Measurements from ENCODE around the gene NFIC. TPM values are rescaled to one million over a fixed set of nuclear protein-coding genes. Genes with fewer than 3 reads are reported as not detected.
"Not testable (repeated sequence)": the region's sequence is repeated elsewhere in the genome, so short reads cannot be mapped to it uniquely, and the experiment has no call there.

The NFIC gene
- polyA plus RNA-seq, 1 experiment: 5.0 TPM

GRCh38 chr19:3325451-3325850 lies 40.9 kb upstream of the NFIC start:
- H3K4me3 ChIP-seq (ENCODE audit: low read depth, low read length): no peak overlapping the region
- no peaks in the 10 kb centered on the region for H3K36me3 ChIP-seq (ENCODE audit: control insufficient read depth, insufficient read depth, low read length)
- peaks cover 6% of the 10 kb centered on the region; the same call in 1 of the 2 replicates for H3K27me3 ChIP-seq (ENCODE audit: control insufficient read depth, insufficient read depth, low read length)
- no peak for TF ChIP-seq CTCF (IDR thresholded peaks at IDR 0.05; ENCODE audit: insufficient read depth, low read depth, low read length)
- CTCF ChIA-PET: interaction anchor here (0.8 to 4.7 kb wide), 7 partner anchors 20 to 159 kb away, joined by 3 to 62 read pairs (median 6); partner anchors contain the start of gene SMIM44
- POLR2A ChIA-PET: no interaction called here
- no peak for DNase-seq (ENCODE audit: low read depth)

GRCh38 chr19:3328743-3329142 lies 37.6 kb upstream of the NFIC start:
- CTCF ChIA-PET: interaction anchor here (4.0 to 4.7 kb wide), 3 partner anchors 101 to 156 kb away, joined by 41 to 62 read pairs (median 43); partner anchors contain the start of gene SMIM44
- H3K27me3 ChIP-seq (ENCODE audit: control insufficient read depth, insufficient read depth, low read length): no peaks in the 10 kb centered on the region
- no peak for TF ChIP-seq CTCF (IDR thresholded peaks at IDR 0.05; ENCODE audit: insufficient read depth, low read depth, low read length)
- no peaks in the 10 kb centered on the region for H3K36me3 ChIP-seq (ENCODE audit: control insufficient read depth, insufficient read depth, low read length)
- H3K4me3 ChIP-seq (ENCODE audit: low read depth, low read length): no peak overlapping the region
- DNase-seq (ENCODE audit: low read depth): no peak
- POLR2A ChIA-PET: no interaction called here

- Histone ChIP-seq H3K4me3 (ENCODE audit: low read depth, low read length) (no peak overlapping the region), H3K36me3 (ENCODE audit: control insufficient read depth, insufficient read depth, low read length) (no peaks in the 10 kb centered on the region), H3K27me3 (ENCODE audit: control insufficient read depth, insufficient read depth, low read length) (no peaks in the 10 kb centered on the region)
- no peak for DNase-seq (ENCODE audit: low read depth)
- CTCF ChIA-PET: interaction anchor here (1.2 to 2.2 kb wide), 5 partner anchors 99 to 155 kb away, joined by 3 to 17 read pairs (median 6); no protein-coding TSS in a partner anchor
- TF ChIP-seq CTCF (IDR thresholded peaks at IDR 0.05; ENCODE audit: insufficient read depth, low read depth, low read length): no peak
- POLR2A ChIA-PET: no interaction called here
These were observed 36.3 kb upstream of the NFIC start for GRCh38 chr19:3330047-3330446.

- H3K27me3 ChIP-seq (ENCODE audit: control insufficient read depth, insufficient read depth, low read length); H3K36me3 ChIP-seq (ENCODE audit: control insufficient read depth, insufficient read depth, low read length); POLR2A ChIA-PET; H3K4me3 ChIP-seq (ENCODE audit: low read depth, low read length); CTCF ChIA-PET; DNase-seq (ENCODE audit: low read depth): not testable (repeated sequence)
These were observed 34.2 kb upstream of the NFIC start for GRCh38 chr19:3332232-3332631.

GRCh38 chr19:3333020-3333583 lies 33.3 kb upstream of the NFIC start:
- Histone ChIP-seq H3K27me3 (ENCODE audit: control insufficient read depth, insufficient read depth, low read length) (no peaks in the 10 kb centered on the region), H3K36me3 (ENCODE audit: control insufficient read depth, insufficient read depth, low read length) (no peaks in the 10 kb centered on the region), H3K4me3 (ENCODE audit: low read depth, low read length) (no peak overlapping the region)
- TF ChIP-seq CTCF (IDR thresholded peaks at IDR 0.05; ENCODE audit: insufficient read depth, low read depth, low read length): no peak
- POLR2A ChIA-PET: no interaction called here
- CTCF ChIA-PET: interaction anchor here (1.1 to 4.3 kb wide), 3 partner anchors 97 to 152 kb away, joined by 3 to 30 read pairs (median 5); no protein-coding TSS in a partner anchor
- DNase-seq (ENCODE audit: low read depth): no peak

- TF ChIP-seq CTCF (IDR thresholded peaks at IDR 0.05; ENCODE audit: insufficient read depth, low read depth, low read length): no peak
- no peak overlapping the region for H3K4me3 ChIP-seq (ENCODE audit: low read depth, low read length)
- H3K36me3 ChIP-seq (ENCODE audit: control insufficient read depth, insufficient read depth, low read length): no peaks in the 10 kb centered on the region
- ChIA-PET CTCF (interaction anchor here (1.1 to 4.3 kb wide), 3 partner anchors 96 to 152 kb away, joined by 3 to 30 read pairs (median 5); no protein-coding TSS in a partner anchor), POLR2A (interaction anchor here (0.7 kb wide), 1 partner anchor 167 kb away, joined by 19 read pairs; no protein-coding TSS in a partner anchor)
- no peak for DNase-seq (ENCODE audit: low read depth)
- H3K27me3 ChIP-seq (ENCODE audit: control insufficient read depth, insufficient read depth, low read length): no peaks in the 10 kb centered on the region
These were observed 32.7 kb upstream of the NFIC start for GRCh38 chr19:3333662-3334061.

- H3K4me3 ChIP-seq (ENCODE audit: low read depth, low read length); POLR2A ChIA-PET; H3K36me3 ChIP-seq (ENCODE audit: control insufficient read depth, insufficient read depth, low read length); DNase-seq (ENCODE audit: low read depth); H3K27me3 ChIP-seq (ENCODE audit: control insufficient read depth, insufficient read depth, low read length): not testable (repeated sequence)
- CTCF ChIA-PET: interaction anchor here (0.5 to 4.3 kb wide), 6 partner anchors 8 to 706 kb away, joined by 3 to 30 read pairs (median 6); no protein-coding TSS in a partner anchor
These were observed 31.5 kb upstream of the NFIC start for GRCh38 chr19:3334749-3335430.
